MG63 (cell line): ENCODE data around the gene SETDB2. TPM values are rescaled to one million over a fixed set of nuclear protein-coding genes. Genes with fewer than 3 reads are reported as not detected.

Experiments
- DNase-seq: peaks from one replicate; pipeline ENCODE4 v3.0.0-alpha.2; 2020
- H3K27me3 ChIP-seq: fragments of 250-450 bp; sonication (Bioruptor Pico); 2 replicates; pipeline ENCODE4 v1.5.1; 2020; ENCODE audit warnings: mild to moderate bottlenecking, moderate library complexity
- H3K36me3 ChIP-seq: fragments of 250-450 bp; sonication (Bioruptor Pico); 2 replicates; pipeline ENCODE4 v1.5.1; 2020; ENCODE audit warnings: mild to moderate bottlenecking, moderate library complexity
- H3K4me3 ChIP-seq: fragments of 250-450 bp; sonication (Bioruptor Pico); 2 replicates; pipeline ENCODE4 v1.5.1; 2020; ENCODE audit warnings: mild to moderate bottlenecking, moderate library complexity
- H3K9me3 ChIP-seq: fragments of 250-450 bp; sonication (Bioruptor Pico); 2 replicates; pipeline ENCODE4 v1.5.1; 2020; ENCODE audit warnings: mild to moderate bottlenecking, moderate library complexity
- total RNA-seq: library from RNA; depleted of rRNA; stranded (reverse); fragments of >200 nt; shearing (Covaris generic); gene quantifications from 2 replicates; pipeline ENCODE4 v1.2.3, GENCODE V29; 2014; ENCODE audit warnings: low replicate concordance; rRNA removed

SETDB2 gene, protein sequence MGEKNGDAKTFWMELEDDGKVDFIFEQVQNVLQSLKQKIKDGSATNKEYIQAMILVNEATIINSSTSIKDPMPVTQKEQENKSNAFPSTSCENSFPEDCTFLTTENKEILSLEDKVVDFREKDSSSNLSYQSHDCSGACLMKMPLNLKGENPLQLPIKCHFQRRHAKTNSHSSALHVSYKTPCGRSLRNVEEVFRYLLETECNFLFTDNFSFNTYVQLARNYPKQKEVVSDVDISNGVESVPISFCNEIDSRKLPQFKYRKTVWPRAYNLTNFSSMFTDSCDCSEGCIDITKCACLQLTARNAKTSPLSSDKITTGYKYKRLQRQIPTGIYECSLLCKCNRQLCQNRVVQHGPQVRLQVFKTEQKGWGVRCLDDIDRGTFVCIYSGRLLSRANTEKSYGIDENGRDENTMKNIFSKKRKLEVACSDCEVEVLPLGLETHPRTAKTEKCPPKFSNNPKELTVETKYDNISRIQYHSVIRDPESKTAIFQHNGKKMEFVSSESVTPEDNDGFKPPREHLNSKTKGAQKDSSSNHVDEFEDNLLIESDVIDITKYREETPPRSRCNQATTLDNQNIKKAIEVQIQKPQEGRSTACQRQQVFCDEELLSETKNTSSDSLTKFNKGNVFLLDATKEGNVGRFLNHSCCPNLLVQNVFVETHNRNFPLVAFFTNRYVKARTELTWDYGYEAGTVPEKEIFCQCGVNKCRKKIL
- 1.6 and 4.9 TPM in 2 replicates for total RNA-seq

DNA sequence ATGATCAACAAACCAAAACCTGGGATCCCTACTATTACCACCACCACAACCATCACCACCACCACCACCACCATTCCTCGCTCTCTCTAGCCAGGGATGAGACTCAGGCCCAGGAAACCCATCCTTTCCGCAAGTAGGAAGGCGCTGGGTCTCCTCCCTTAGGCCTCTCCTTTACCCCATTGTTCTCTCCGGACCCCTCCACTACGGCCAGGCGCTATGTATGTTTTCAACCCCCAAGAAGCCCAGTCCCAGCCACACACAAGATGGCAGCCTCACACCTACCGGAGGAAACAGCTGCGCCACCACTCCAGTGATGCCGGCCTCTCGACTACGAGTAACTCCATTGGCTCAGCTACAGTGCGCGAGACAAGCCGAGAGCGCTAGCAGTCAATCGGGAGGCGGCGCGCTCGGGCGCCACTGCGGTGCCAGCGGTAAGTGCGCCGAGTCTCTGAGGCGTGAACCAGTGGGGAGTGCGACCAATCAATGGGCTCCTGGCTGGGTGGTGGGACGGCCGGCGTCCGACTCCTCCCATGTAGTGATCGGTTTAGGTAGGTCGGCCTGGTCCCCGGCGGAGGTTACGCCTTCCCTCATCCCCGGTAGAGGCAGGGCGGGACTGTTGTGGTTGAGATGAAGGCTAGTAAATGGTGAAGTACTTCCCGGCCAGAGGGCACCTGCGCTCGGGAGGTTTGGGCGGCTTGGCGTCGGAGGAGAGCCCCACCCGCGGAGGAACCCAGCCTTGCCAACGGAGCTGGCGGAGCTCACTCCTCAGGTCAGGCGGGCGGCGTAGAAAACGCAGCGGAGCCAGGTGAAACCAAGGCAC is at the start of gene SETDB2, which contains the start of gene CAB39L:
Gene SETDB2, plus strand, starts transcription at position 571 of the 820 bp plus-strand sequence. CDS start 7,620 bp downstream, outside the sequence.
Gene CAB39L, minus strand, starts transcription at position 361 of the 820 bp plus-strand sequence. CDS start 61,154 bp downstream, outside the sequence.
- no peaks in the 10 kb centered on the region for H3K9me3 ChIP-seq
- no peaks in the 10 kb centered on the region; the same call in 1 of the 2 replicates for H3K36me3 ChIP-seq
- peak within 1 kb of the TSS; percentile 71 for H3K4me3 ChIP-seq
- DNase-seq, result peak; percentile 99
- H3K27me3 ChIP-seq, result no peaks in the 10 kb centered on the region

DNA sequence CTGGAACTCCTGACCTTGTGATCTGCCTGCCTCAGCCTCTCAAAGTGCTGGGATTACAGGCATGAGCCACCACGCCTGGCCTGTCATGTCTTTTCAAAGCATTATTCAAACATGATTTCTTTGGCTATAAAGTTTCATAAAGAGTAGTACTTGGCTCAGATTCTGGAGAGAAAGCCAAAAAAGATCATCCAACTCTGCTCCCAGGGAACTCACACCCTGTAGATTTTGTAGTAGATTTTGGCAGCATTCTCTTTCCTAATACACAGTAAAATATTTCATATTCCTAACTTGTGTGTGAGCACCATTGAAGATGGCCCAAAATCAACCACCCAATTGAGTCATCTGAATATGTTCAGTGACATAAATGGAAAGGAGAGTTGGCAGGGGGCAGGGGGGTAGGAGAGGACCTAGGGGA is 48.6 kb upstream of the SETDB2 start:
- peak; percentile 70 for DNase-seq
- no peak overlapping the region for H3K4me3 ChIP-seq
- 0 out of 2 replicates have a peak, but pooled peaks cover 3% of the 10 kb centered on the region for H3K9me3 ChIP-seq
- H3K27me3 ChIP-seq, result no peaks in the 10 kb centered on the region
- H3K36me3 ChIP-seq, result no peaks in the 10 kb centered on the region

DNA sequence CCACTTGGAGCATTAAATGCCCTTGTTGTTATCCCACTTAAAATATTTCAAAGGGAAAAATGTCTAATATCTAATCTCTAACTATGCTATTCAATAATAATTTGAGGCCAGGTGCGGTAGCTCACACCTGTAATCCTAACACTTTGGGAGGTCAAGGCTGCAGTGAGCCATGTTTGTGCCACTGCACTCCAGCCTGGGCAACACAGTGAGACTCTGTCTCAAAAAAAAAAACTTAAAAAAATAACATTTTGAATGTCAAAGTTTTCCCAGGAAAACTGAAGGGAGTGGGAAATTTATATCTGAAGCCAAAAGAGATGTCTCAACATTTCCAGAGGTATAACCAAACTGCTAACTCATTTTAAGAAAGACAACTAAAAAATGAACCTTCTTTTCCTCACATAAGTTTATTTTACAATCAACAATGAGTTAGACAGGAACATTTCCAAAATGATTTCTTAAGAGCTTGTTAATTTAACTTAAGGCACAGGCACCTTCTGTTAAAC is 48.1 kb upstream of the SETDB2 start:
- Histone ChIP-seq H3K9me3 (0 out of 2 replicates have a peak, but pooled peaks cover 3% of the 10 kb centered on the region), H3K36me3 (no peaks in the 10 kb centered on the region), H3K4me3 (no peak overlapping the region), H3K27me3 (no peaks in the 10 kb centered on the region)
- no peak for DNase-seq

DNA sequence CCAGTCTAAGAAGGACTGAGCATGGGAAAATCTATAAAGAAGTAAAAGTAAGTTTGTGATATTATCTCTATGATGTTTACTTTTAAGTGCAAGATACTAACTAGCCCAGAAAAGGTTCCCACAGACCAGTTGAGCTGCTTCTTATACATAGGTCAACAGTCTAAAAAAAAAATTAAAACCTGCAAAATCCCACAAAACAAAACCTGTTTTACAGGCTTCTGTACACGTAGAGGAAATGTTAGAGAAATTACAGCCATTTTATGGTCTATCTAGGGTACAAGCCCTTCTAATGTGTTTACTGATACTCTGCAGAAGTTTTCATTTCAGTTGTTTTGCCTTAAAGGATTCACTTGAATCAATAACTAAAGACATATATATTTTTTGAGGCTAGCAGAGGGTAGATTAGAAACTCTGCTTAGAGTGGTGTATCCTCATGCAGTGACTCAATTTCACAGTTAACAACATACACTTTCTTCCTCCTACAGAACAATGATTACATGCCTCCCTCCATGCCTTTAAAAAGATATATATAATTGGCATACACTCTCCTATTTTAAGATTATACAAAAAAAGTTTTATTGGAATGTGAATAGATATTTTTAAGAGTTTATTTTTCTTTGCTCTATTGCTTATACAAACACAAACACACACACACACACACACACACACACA is 44.1 kb upstream of the SETDB2 start:
- H3K9me3 ChIP-seq, result peaks cover 5% of the 10 kb centered on the region; the same call in 1 of the 2 replicates
- no peaks in the 10 kb centered on the region for H3K36me3 ChIP-seq
- no peak overlapping the region for H3K4me3 ChIP-seq
- no peaks in the 10 kb centered on the region for H3K27me3 ChIP-seq
- no peak for DNase-seq

DNA sequence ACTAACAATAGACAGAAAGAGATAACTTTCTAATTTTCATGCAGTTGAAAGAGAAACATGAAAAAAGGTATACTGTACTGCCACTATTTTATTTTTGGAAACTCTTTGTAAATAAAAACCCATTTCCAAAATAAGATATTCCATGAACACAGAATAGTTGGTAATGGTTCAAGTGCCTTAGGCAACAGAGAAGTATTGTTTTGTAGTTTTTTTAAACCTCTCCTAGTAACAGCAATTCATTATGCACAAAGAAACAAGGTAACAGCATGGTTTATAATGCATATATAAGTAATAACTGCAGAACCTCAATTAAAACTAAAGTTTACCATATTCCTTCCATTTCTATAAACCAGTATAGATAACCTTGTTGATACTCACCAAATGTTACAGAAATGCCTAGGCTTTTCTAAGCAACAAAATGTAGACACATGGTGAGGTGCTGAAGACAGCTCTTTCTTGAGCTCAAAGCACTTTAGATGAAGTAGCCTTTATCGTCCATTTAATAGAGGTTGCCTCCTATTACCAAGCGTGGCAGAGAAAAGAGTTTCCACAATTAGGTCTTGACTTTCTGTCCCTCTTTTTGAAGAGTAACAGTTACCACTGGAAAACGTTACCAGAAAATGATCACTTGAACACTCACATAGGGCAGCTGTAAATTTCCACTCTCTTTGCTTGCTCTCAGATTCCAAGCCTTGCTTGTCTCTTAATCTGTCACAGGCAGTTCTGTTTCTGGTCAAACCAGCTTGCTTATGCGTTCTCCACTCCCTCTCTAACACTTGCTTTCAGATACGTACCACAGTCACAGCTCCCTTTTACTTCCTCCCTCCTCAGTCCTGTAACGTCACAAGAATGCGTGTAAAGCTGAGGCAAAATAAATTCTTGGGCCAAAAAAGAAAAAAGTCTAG is 43.1 kb upstream of the SETDB2 start:
- Histone ChIP-seq H3K36me3 (no peaks in the 10 kb centered on the region), H3K27me3 (no peaks in the 10 kb centered on the region), H3K9me3 (peaks cover 5% of the 10 kb centered on the region; the same call in 1 of the 2 replicates), H3K4me3 (no peak overlapping the region)
- DNase-seq, result no peak

DNA sequence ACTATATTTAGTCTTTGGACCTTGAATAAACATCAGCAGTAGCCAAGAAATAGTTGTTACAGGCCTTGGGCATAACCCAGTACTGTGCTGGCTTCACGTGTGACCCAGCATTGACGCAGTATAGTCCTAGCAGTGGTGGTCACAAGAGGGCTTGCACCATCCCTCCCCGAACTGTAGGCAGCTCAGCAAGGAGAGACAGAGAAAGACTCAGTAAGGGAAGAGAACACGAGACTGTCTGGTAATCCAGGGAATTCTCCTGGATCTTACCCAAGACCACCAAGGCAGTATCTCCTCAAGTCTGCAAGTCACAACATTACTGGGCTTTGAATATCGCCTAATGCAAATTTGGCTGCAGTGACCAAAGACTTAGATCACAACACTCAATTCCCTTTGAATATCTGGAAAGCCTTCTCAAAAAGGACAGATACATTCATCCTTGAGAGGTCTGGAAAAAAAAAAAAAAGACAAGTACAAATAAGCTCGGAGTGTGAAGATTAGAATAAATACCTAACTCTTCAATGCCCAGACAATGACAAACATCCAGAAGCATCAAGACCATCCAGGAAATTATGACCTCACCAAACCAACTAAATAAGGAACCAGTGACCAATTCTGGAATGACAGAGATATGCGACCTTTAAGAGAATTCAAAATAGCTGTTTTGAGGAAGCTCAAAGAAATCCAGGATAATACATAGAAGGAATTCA is 39.9 kb upstream of the SETDB2 start:
- H3K9me3 ChIP-seq, result peaks cover 5% of the 10 kb centered on the region; the same call in 1 of the 2 replicates
- DNase-seq, result no peak
- no peak overlapping the region for H3K4me3 ChIP-seq
- H3K36me3 ChIP-seq, result no peaks in the 10 kb centered on the region
- no peaks in the 10 kb centered on the region for H3K27me3 ChIP-seq

DNA sequence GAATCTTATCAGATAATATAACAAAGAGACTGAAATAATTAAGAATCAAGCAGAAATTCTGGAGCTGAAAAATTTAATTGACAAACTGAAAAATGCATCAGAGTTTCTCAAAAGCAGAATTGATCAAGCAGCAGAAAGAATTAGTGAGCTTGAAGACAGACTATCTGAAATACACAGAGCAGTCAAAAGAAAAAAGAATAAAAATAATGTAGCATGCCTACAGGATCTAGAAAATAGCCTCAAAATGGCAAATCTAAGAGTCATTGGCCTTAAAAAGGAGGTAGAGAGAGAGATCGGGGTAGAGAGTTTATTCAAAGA is 39.4 kb upstream of the SETDB2 start:
- H3K27me3 ChIP-seq, result no peaks in the 10 kb centered on the region
- no peak overlapping the region for H3K4me3 ChIP-seq
- no peaks in the 10 kb centered on the region for H3K36me3 ChIP-seq
- DNase-seq, result no peak
- peaks cover 5% of the 10 kb centered on the region; the same call in 1 of the 2 replicates for H3K9me3 ChIP-seq

DNA sequence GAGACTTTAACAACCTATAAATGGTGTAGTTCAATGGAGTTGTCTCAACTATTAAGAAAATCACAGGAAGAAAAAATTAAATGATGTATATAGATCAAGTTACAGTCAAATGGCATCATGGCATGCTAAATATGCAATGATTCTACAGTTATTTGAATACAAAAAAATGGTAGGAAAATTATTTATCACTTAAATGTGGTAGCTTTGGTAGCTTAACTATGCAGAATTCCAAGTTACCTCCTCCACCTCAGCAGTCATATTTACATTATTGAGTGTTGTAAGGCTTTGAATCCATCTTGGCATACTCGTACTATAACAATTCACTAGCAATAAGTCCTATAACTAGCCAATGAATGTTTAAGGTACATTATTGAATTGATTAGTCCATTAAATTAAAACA is 37.0 kb upstream of the SETDB2 start:
- peaks cover 5% of the 10 kb centered on the region; the same call in 1 of the 2 replicates for H3K9me3 ChIP-seq
- no peak for DNase-seq

DNA sequence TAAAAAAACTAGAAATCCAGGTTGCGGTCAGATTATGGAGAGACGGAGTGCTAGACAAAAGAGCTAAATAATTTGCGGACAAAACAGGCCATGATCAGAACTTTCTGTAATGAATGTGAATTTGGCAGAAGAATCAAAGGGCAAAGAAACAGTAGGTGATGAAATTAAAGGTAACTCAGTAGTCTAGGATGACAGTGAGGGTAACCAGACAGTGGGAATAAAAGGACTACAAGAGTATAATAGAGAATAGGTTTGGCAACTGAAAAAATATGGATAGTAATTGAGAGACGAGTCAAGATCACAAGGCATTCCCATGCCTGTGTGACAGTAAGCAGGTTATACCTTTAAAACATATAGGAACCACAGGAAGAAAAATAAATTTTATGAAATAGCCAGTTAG is 36.1 kb upstream of the SETDB2 start:
- DNase-seq, result no peak
- no peak overlapping the region for H3K4me3 ChIP-seq
- no peaks in the 10 kb centered on the region for H3K27me3 ChIP-seq
- H3K36me3 ChIP-seq, result no peaks in the 10 kb centered on the region
- peaks cover 5% of the 10 kb centered on the region; the same call in 1 of the 2 replicates for H3K9me3 ChIP-seq

More for the DNA sequence above, 37.0 kb upstream of the SETDB2 start:
- Histone ChIP-seq H3K27me3 (no peaks in the 10 kb centered on the region), H3K4me3 (no peak overlapping the region), H3K36me3 (no peaks in the 10 kb centered on the region)

DNA sequence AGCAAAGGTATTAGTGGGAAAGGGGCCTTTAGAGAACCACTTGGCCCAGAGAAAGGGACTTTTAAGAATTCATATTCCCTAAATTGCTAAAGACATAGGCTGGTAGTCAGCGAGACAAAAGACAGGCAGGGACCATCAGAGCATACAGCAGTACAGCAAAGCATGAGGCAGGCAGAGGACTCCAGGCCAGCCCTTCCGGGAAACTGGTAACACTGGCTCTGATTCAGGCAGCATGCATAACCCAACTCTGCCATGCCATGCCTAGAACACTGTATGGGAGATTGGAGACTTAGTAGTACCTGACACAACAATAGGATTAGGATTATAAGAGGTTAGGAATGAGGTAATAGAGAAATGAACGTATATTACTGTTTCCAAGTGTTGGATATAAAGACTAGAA is 35.1 kb upstream of the SETDB2 start:
- H3K36me3 ChIP-seq, result no peaks in the 10 kb centered on the region
- H3K4me3 ChIP-seq, result no peak overlapping the region
- DNase-seq, result peak; percentile 26
- H3K9me3 ChIP-seq, result peaks cover 5% of the 10 kb centered on the region; the same call in 1 of the 2 replicates
- no peaks in the 10 kb centered on the region for H3K27me3 ChIP-seq

DNA sequence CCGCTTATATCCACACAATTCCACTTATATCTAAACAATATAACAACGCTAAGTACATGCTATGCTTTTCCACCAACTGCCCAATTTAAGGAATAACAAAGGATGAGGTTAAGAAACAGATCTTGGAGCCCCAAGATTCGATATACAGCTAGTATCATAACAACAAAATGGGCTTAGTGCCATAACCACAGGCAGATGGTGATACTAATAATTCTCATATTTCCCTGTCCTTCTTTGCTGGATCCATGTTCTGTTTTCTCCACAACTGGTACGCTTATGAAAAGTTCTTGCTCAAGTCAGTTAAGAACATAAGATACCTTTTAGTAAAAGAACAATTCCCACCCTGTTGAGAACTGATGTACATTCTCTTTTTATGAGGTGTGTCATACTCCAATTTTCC is 34.1 kb upstream of the SETDB2 start:
- no peaks in the 10 kb centered on the region for H3K27me3 ChIP-seq
- no peak overlapping the region for H3K4me3 ChIP-seq
- H3K9me3 ChIP-seq, result no peaks in the 10 kb centered on the region
- DNase-seq, result no peak
- no peaks in the 10 kb centered on the region for H3K36me3 ChIP-seq

DNA sequence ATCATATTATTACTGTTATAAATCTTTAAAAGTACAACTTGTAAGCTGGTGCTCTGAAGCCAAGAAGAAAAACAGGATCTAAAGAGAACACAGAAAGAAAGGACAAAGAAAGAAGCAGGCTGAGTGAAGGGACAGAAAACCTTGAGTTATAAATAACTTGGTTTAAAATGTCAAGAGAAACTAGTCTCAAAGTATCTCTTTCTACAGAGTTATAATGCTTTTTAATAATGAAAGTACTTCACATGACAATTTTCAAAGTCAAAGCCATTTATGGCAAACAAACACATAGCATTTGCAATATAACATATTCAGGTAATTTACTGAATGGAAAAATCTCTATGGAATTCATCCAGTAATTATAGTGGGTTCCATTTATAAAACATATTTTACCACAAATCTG is 33.6 kb upstream of the SETDB2 start:
- Histone ChIP-seq H3K4me3 (no peak overlapping the region), H3K27me3 (no peaks in the 10 kb centered on the region), H3K36me3 (no peaks in the 10 kb centered on the region), H3K9me3 (no peaks in the 10 kb centered on the region)
- no peak for DNase-seq

DNA sequence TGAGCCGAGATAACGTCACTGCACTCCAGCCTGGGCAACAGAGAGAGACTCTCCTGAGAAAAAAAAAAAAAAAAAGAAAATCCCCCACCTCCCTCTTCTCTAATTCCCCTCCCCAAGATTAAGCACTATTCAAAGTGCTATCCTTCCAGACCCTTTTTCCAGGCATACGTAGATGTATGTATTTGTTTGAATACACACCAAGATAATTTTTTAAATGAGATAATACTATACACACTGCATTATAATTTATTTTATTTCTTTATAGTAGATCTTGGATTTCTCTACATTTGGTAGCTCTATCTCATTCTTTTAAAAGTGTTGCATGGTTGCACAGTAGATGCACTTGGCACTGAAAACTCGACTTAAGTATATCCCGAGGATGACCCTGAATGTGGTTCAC is 32.7 kb upstream of the SETDB2 start:
- Histone ChIP-seq H3K36me3 (no peaks in the 10 kb centered on the region), H3K27me3 (no peaks in the 10 kb centered on the region), H3K4me3 (no peak overlapping the region), H3K9me3 (no peaks in the 10 kb centered on the region)
- no peak for DNase-seq

DNA sequence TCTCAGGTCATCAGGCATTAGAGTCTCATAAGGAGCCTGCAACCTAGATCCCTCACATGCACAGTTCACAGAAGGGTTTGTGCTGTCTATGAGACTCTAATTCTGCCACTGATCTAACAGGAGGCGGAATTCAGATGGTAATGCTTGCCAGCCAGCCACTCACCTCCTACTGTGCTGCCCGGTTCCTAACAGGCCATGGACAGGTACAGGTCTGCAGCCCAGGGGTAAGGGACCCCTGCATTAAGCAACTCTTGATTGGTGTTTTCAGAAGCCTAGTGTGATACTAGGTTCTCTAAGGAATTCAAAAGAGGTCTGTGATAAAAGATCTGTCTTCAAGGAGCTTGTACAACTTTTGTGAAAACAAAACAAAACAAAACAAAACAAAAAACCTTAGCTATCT is 31.3 kb upstream of the SETDB2 start:
- Histone ChIP-seq H3K27me3 (no peaks in the 10 kb centered on the region), H3K36me3 (no peaks in the 10 kb centered on the region), H3K9me3 (no peaks in the 10 kb centered on the region), H3K4me3 (no peak overlapping the region)
- DNase-seq, result no peak

DNA sequence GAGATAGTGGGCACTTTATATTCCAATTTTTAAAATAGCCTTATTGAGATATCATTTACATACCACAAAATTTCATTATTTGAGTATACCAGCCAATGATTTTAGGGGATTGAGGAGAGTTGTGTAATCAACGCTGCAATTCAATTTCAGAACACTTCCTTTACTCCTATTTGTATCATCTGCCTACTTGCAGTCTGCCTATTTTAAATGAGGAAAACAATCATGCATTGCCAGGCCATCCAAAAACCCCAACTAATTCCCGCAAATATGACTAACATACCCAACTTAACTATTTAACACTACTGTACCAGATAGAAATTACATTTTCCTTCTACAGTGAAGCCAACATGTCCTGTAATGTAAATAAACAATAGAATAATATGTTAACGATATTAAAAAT is 26.9 kb upstream of the SETDB2 start:
- no peaks in the 10 kb centered on the region for H3K27me3 ChIP-seq
- no peaks in the 10 kb centered on the region for H3K36me3 ChIP-seq
- no peak for DNase-seq
- H3K9me3 ChIP-seq, result no peaks in the 10 kb centered on the region
- H3K4me3 ChIP-seq, result no peak overlapping the region
